Suprapubic skin (tissue), 3 donors: Measurements from ENCODE around the gene MAPK11.

Experiments
- CTCF ChIP-seq, 2 donors: fragments of 200-600 bp in 1 of 2; fragments of 450-650 bp in 1 of 2; sonication (generic) in 1 of 2; IDR thresholded peaks; one replicate each; pipeline ENCODE4 v1.5.1; 2016 to 2019; ENCODE audit warnings: antibody characterized with exemption in 2 of 2, mild to moderate bottlenecking in 1 of 2, moderate library complexity in 1 of 2
- EP300 ChIP-seq: sonication (generic); formaldehyde crosslinking; IDR thresholded peaks from one replicate; pipeline ENCODE4 v1.6.1; 2017; ENCODE audit warnings: antibody characterized with exemption
- POLR2A ChIP-seq, 2 donors: fragments of 450-650 bp; IDR thresholded peaks; one replicate each; pipeline ENCODE4 v1.6.1; 2017; ENCODE audit warnings: antibody characterized with exemption in 2 of 2, mild to moderate bottlenecking in 2 of 2, moderate library complexity in 2 of 2

- no peak for TF ChIP-seq EP300
- TF ChIP-seq CTCF (IDR thresholded peaks at IDR 0.05) = no peak
- no peak for TF ChIP-seq POLR2A (IDR thresholded peaks at IDR 0.05)
Observed at GRCh38 chr22:50224071-50224470, 46.1 kb downstream of the MAPK11 start.
